Measurements from ENCODE around the gene CALML5.
A peak's percentile ranks its signal among the peaks of the same experiment; 100 is the strongest.

CALML5 gene

DNA sequence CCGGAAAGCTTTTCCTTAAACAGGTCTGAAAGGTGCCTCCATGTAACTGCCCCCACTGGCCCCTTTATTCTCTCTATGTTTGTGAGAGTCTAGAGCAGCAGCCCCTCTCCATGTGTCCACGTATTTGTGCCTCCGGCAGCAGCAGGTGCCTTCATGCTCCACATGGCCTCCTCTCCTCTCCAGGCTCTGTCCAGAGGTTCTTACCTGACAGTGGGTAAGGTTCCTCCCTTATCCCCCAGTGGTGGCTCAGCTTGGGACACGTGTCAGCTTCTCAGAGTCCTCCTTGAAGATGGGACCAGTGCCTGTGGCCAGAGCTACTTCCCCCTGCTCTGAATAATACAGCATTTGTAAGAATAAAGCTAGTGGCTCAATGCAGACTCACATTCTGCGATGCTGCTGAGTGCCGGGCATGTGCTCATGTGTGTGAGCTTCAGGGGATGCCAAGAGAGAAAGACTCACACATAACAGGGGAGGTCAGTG is 33.3 kb upstream of the CALML5 start:
- no peak for DNase-seq

DNA sequence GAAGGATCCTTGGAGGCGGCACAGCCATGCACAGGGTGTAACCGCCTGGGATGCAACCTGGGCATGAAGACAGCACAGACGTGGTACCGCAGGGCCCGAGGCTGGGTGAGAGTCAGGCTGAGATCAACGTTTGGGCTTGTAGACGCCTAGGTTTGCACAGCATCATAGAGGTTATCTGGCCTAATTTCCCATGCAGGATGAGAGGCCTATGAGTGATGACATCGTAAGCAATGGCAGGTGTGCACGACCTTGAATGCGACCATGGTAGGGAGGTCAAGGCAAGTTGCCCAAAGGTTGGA is 32.9 kb upstream of the CALML5 start:
- DNase-seq = no peak

DNA sequence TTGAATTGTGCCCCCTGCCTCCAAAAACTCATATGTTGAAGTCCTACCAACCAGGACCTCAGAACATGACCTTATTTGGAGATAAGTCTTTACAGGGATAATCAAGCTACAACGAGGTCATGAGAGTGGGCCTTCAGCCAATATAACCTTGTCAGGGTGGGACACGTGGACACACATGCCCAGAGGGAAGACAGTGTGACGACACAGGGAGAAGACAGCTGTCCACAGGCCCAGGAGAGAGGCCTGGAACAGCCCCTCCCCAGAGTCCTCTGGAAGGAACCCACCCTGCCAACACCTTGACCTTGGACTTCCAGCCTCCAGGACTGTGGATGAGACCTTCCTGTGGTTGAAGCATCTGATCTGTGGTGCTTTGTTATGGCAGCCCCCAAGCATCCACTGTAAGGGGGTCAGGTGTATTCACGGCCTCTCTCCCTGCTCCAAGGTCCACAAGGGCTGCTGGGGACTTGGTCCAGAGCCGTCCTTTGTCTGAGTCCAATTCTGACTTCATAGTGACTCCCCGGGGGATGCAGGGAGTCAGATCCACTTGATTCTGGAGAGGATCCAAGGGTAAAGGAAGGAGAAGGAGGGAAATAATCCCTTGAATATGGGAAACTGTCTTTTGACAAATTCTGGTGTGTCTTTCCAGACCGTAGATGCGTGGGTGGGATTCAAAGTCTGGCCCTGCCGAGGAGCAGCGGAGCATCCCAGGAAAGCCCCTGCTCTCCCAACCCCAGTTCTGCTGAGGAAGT is 32.4 kb upstream of the CALML5 start:
- no peak for DNase-seq

DNA sequence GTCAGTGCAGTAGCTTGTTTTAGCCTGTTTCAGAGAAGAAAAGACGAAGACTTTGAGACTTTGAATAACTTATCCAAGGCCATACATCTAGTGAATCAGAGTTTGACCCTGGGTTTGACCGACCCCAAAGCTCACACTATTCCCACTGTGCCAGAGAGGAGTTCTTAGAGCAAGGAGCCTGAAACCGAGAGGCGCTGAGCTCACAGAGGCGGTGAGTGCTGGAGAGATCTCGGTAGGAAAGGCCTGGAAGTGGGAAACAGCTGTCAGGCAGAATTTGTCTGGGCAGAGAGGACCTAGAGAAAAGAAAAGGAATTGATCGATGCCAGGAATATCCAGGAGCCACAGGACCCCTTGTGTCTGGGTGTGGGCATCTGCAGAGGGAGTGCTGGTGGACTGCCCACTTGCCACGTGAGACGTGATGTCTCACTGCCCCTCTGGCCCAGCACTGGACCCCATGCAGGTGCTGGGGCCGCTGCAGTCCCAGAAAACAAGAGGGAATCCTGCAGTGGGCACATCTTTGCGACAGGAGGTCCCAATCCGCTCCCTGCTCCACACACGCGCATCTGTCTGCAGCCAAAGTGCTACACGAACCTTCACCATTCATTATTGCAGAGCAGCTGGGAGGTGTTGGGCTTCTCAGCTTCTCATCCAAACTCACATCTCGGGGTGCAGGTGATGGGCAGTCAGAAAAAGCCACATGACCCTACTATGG is 31.6 kb upstream of the CALML5 start:
- DNase-seq = no peak

DNA sequence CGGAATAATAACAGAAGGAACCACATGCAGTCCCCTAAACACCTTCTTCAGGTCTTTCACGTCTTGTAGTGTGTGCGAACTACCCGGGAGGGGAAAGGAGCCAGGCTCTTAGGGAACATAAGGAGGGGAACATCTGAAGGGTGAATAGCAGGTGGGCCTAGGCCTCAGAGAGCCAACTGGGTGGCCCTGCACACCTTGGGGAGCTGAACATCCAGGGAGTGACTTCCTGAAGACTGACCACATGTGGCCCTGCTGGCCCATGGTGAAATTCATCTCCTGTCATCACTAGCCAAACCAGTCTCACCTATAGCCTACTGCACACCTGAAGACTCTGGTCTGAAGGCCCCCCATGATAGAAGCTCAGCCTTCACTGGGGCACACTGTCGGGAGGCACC is 31.0 kb upstream of the CALML5 start:
- DNase-seq = no peak

DNA sequence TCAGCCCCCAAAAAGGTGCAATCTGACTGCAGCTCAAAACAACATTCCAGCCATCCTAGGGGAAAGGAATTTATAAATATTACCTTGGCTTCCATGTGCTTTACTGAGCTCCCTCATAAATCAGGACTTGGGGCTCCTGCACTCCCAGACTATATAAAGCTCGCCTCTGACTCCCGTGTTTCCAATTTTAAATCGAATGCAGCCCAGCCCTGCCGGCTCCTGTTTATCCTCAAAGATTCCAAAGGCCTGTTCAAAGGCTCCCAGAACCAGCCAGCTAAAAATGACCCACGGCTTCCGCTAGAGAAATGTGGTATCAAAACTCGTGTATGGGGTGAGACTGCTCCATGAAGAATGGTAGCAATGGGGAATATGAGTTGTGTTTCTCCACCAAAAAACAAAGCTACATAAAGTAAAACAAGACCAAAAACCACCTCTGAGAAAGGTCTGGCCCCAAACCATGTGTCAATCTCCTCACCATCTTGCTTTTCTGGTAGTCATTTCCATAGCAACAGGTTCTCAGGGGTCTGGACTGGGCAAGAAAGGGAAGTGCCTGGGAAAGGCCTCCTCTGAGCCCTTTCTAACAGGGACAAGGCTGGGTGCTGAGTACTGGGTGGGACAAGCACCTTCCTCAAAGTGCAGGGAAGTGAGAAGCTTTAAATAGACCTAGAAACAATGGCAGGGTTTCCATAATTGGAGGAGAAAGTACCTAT is 30.5 kb upstream of the CALML5 start:
- no peak for DNase-seq

DNA sequence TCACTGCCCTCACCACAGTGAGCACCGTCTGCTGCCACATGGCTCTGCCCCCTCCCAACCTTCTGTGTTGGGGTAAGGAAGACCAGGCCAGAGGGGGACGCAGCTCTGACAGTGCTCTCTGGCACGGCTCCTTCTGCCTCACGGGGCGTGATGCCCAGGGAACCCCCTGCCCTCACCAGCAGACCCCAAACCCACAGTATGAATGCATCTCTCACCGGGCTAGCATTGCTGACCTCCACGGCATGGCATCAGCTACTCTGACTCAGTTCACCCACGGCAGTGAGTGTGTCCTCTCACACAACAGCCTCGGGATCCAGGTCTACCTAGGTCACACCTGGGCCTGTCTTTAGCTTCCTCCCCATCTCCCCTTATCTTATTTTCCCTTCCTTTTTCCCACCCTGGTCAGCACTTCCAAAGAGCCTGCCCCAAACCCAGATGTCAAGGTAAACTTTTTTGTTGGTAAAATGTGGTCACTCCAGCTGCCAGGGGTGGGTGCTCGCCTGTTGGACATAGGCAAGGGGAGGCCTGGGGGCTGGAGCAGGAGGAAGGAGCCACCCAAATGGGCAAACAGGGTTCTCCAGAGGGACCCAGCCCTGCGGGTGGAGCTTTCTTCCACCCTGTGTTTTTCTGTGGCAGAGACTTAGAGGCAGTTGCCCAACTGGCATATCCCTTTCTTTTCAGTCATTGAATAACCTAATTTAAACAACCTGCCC is 29.8 kb upstream of the CALML5 start:
- DNase-seq = no peak

DNA sequence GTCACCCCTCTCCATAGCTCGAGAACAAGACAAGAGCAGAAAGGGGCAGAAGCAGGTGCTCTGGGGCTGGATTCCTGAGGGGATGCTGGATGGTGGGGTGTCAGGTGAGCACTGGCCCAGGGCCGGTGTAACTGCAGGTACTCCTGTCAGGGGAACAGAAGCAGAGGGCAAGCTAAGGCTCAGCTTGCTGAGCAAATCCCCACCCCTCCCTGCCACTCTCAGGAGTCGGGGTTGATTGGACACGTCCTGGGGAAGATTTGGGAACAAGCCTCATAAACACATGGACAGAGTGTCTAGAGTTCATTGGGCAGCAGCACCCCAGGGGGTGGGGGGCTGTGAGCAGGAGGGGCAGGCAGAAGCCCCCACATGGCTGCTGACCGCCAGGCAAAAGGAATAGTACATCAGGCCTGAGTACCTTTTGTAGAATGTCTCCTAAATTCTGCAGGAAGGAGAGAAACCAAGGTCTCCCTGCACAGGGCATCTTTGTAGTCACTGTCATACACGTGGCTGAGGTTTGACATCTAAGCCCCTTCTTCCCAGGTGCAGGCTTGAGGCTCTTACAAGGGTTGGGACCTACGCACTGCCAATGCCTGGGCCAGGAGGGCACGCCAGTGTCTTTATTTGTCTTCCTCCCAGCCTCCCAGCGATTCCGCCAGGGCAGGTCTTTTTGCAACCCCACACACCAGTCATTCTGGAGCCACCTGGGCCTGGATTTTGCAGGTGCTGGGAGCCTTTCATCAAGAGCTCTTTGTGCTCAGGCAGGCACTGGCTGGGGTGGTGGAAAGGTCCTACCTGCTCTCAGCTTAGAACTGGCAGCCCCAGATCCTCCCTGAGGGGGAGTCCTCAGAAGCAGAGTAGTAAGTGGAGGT is 28.2 kb upstream of the CALML5 start:
- DNase-seq = peak; percentile 13

DNA sequence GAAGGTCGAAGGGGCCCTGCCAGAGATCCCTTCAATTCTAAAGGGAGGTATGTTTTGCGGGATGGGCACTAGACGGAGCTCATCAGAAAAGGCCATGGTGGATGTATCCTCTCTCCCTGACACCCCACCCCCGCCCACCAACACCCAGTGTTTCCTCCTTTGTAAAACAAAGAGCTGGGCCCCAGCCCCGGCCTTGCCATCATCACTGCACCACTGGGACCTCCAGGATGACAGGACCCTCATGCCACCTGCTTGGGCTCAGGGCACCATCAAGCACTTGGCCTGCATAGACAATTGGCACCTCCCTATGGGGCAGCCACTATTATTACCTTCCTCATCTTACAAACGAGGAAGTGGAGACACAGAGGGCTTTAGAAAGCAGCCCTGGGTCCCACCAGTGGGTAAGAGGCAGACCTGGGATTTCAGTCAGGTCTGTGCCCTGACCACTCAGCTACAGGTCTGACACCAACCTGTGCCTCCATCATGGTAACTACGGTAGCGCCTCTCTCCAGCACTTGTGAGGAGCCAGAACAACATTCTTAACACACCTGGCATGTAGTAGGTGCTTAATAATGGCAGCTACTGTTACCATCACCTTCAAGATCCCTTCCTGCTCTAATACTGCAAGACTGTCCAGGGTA is 27.4 kb upstream of the CALML5 start:
- DNase-seq = no peak

DNA sequence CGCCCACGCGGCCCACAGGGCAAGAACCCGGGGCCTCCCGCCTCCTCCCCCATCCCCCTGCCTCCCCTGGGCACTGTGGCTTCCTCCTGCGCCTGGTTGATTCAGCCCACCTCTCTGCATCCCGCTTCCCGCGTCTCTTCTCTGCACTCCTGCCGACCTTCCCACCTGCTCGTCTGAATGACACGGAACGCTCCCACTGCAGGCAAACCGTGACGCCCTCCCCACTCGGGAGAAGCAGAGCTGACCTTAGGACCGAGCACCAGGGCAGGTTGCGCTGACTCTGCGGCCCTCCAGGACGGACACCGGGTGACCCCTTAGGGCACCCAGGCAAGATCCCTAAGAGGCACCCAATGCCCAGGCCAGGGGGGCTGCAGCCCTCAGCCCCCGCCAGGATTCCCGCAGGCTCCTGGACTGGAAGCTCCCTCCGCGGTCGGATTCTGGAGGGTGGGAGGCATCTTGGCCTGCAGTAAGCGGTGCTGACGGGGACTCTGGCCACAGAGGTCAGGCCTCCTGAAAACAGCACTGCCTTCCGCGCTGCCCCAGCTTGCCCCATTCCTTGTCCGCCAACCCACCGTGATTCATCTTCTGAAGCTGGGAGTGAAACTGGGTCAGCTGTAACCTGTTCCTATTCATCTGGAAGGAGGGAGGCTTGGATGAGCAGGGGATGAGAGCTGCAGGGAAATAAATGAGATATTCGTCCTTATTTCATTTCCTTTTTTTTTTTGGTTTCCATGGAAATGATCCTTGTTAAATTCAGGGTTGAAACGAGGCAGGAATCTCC is 26.4 kb upstream of the CALML5 start:
- DNase-seq = no peak

DNA sequence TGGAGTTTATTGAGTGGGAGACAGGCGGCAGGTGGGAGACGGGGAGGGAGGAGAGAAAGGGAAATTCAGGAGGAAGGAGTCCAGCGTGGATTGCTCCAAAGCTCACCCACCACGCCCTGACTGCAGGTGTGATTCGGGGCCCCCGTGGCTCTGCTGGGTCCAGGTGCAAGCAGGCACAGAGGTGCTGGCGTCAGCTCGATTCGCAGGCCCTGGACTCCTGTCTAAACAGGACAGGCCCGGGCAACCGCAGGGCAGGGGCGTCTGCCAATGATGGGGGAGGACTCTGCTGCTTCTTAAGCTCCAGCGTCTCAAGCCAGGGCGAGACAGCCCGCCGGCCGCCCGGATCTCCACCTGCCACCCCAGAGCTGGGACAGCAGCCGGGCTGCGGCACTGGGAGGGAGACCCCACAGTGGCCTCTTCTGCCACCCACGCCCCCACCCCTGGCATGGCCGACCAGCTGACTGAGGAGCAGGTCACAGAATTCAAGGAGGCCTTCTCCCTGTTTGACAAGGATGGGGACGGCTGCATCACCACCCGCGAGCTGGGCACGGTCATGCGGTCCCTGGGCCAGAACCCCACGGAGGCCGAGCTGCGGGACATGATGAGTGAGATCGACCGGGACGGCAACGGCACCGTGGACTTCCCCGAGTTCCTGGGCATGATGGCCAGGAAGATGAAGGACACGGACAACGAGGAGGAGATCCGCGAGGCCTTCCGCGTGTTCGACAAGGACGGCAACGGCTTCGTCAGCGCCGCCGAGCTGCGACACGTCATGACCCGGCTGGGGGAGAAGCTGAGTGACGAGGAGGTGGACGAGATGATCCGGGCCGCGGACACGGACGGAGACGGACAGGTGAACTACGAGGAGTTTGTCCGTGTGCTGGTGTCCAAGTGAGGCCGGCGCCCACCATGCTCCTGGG is 25.5 kb upstream of the CALML5 start, which contains the start of gene CALML3:
Gene CALML3, plus strand, starts transcription at position 321 of the 920 bp plus-strand sequence. Its CDS starts 125 bp downstream, at position 446.
- DNase-seq = peak; percentile 81

DNA sequence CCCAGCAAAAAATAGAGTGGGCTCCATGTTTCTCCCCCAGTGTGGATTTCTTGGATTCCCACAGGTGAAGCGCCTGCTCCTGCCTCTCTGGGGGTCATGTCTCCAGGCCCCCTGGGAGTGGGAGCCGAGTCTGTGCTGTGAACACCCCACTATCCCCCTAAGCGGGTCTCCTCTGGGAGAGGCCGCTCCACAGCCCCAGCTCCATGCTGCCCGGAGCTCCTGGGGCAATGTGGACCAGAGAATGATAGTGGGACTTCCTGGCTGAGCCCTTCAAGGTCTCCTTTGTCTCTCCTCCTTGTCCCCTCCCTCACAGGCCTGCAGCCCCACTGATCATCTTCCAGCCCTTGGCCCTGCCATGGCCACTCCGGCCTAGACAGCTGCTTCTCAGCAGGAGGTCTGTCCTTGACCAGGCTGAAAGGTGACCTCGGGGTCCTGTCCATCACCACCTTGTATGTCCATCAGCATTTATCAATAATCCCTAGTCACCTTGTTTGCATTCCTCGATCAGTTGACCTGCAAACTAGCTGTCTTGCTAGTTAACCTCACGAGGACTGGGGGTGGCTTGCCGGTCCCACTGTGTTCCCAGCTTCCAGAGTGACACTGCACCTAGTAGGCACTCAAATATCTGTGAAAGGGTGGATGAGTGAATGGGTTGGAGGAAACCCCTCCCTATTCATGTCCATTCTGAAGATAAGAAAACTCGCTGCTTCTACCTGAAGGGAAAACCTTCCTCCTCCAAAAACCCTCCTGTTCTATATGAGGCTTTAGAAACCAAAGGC is 24.6 kb upstream of the CALML5 start:
- no peak for DNase-seq

DNA sequence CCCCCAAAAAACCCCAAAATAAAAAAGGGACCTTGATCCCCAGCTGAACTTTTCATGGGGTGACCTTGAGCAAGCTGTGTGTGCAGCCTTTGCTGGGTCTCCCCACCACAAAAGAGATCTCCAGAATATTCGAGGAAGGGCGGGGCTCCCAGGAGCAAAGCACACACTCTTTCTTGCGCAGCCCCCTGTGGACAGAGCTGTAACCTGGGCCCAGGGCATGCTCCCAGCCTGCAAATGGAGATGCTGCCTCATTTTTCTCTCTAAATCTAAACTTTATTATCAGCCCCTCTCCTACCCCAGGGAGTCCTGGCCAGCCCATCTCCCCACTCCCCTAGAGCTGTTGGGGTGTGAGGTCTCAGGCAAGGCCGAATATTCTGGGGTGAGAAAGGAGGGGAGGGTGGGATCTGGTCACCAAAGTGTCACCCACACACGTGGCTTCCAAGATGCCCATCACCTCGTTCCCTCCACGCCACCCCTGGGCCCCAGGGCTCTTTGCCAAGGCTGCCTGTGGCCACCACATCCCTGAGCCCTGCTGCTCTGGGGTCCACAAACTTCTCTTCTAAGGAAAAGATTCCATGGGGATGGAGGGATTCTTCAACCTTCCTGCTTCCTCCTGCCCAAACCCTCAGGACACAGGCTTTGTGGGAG is 23.7 kb upstream of the CALML5 start:
- no peak for DNase-seq

DNA sequence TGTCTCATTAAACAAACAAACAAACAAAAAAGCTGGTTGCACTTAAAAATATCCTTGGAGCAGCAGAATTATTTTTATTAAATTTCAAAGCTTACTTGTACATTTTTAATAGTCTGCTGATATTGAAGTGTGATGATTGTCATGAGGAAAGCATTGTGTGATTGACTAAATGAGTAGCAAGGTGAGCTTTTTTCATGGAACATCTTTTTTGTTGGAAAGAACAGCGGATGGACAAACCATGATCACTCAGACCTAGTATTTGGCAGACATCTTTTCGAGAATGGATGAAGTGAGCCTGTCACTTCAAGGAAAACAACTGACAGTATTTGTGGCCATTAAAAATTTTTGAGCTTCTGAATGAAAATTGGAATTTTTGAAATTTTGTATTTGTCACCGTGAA is 19.7 kb upstream of the CALML5 start:
- no peak for DNase-seq

DNA sequence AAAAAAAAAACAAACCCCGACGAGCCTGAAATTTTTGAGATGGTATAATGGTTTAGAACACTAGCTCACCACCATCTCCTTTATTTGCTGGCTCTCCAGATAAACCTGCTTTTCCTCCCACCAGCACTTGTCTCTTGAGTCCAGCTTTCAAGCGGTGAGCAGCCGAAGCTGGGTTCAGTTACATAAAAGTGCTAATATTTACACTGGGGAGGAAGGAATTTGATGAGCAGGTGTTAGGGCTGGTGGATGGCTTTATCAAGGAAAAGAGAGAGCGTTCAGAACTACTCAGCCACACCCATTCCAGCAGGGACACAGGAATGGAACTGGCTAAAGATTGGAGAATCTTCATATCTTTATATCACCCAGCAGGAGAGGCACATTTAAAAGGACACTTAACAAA is 18.8 kb upstream of the CALML5 start:
- DNase-seq = peak; percentile 52

DNA sequence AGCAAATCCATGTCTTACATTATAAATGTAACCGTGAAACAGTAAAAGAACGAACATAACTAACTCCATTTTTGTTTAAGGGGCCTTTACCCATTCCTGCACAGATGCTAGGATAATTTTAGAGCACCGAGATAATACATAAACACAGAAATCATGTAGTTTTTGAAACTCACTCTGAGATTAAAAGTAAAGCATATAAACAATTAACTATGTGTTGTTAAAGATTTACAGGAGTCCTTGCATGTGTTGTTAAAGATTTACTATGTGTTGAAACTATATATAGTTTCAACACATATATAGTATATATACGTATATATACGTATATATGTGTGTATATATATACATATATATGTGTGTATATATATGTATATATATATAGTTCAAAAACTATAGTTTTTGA is 18.2 kb upstream of the CALML5 start:
- no peak for DNase-seq

DNA sequence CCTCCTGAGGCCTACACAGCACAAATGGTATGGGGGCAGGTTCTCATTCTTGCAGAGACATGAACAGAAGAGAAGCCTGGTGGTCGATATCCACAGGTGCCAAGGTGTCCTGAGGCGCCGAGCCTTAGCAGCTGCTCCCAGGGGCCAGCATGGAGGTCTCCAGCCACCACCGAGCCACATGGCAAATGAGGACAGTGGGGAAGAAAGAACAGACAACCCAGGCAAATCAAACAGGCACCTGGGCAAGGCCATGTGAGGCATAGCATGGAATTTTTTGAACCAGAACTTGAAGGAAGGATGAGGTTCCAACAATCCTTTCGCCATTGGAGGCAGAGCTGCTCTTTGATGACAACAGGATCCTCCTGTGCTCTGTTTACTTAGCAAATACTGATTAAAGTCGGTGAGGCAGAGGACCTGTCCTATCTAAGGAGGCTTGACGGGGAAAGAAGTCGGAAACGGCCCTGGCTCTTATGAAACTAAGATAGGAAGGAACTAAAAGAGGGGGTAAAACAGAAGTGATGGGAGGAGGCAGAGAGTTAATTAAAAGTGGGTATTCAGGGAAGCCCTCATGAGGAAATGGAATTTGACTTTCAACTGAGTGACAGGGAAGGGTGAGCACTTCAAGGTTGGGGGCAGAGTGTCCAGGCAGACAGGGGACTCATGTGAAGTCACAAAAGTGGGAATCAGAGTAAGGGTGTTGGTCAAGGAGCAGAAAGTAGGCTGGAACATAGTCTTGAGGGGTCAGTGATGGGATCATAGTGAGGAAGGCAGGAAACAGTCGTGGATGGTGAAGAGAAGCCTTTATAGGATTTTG is 16.8 kb upstream of the CALML5 start:
- no peak for DNase-seq

Data from DMS79 treated with DMSO at 0.1 percent for 48 hours (cell line).